Hepatocyte (in vitro differentiated cells): ENCODE measurements around the gene IGSF1. TPM values are rescaled to one million over a fixed set of nuclear protein-coding genes. Genes with fewer than 3 reads are reported as not detected.

Source experiments
- DNase-seq: peaks from one replicate; pipeline ENCODE4 v3.0.0-alpha.2; 2016; ENCODE audit warnings: low spot score
- H2AFZ ChIP-seq: fragments of 200-600 bp; sonication (generic); 2 replicates; pipeline ENCODE4 v1.6.0; 2016; ENCODE audit warnings: antibody characterized with exemption, mild to moderate bottlenecking
- H3K27ac ChIP-seq: fragments of 200-600 bp; sonication (generic); 2 replicates; pipeline ENCODE4 v1.5.1; 2016; ENCODE audit warnings: mild to moderate bottlenecking
- H3K27me3 ChIP-seq: fragments of 200-600 bp; sonication (generic); 2 replicates; pipeline ENCODE4 v1.6.1; 2016
- H3K36me3 ChIP-seq: fragments of 200-600 bp; sonication (generic); replicated peaks from 2 replicates; pipeline ENCODE4 v1.5.1; 2016; ENCODE audit warnings: low read depth; ENCODE audit not compliant: insufficient read depth
- H3K4me1 ChIP-seq: fragments of 200-600 bp; sonication (generic); 2 replicates; pipeline ENCODE4 v1.5.1; 2016; ENCODE audit warnings: mild to moderate bottlenecking, moderate library complexity; ENCODE audit not compliant: insufficient read depth
- H3K4me2 ChIP-seq: fragments of 200-600 bp; sonication (generic); 2 replicates; pipeline ENCODE4 v1.6.0; 2016
- H3K4me3 ChIP-seq: fragments of 200-600 bp; sonication (generic); 2 replicates; pipeline ENCODE4 v1.5.1; 2016; ENCODE audit warnings: mild to moderate bottlenecking
- H3K79me2 ChIP-seq: fragments of 200-600 bp; sonication (generic); 2 replicates; pipeline ENCODE4 v1.6.0; 2017; ENCODE audit warnings: mild to moderate bottlenecking
- H3K9me2 ChIP-seq: fragments of 200-600 bp; sonication (generic); replicated peaks from 2 replicates; pipeline ENCODE4 v1.6.0; 2017; ENCODE audit warnings: mild to moderate bottlenecking; ENCODE audit not compliant: insufficient read depth
- H3K9me3 ChIP-seq: fragments of 200-600 bp; sonication (generic); 2 replicates; pipeline ENCODE4 v1.5.1; 2016; ENCODE audit warnings: low read depth, mild to moderate bottlenecking
- H4K20me1 ChIP-seq: fragments of 200-600 bp; sonication (generic); 2 replicates; pipeline ENCODE4 v1.6.0; 2016; ENCODE audit warnings: mild to moderate bottlenecking; ENCODE audit not compliant: insufficient read depth, poor library complexity, severe bottlenecking
- EZH2 ChIP-seq: fragments of 200-600 bp; sonication (generic); IDR thresholded peaks from 2 replicates; pipeline ENCODE4 v1.6.1; 2016; ENCODE audit warnings: antibody characterized with exemption, mild to moderate bottlenecking, borderline replicate concordance
- EZH2phosphoT487 ChIP-seq: fragments of 200-600 bp; sonication (generic); IDR thresholded peaks from one replicate; pipeline ENCODE4 v1.6.1; 2018; ENCODE audit warnings: antibody characterized with exemption, mild to moderate bottlenecking, low read depth, moderate library complexity; ENCODE audit not compliant: unreplicated experiment, severe bottlenecking
- WGBS: methylation state at CpG from one replicate; pipeline ENCODE4 v1.1.6; 2016; ENCODE audit warnings: low lambda C conversion rate; ENCODE audit errors: missing lambda C conversion rate; 5-methylcytosine and 5-hydroxymethylcytosine counted together
- polyA plus RNA-seq: library from polyadenylated mRNA; unstranded; fragments of >200 nt; fragmentation: Nextera tagmentation; extraction: Ambion mirVana; gene quantifications from 2 replicates; pipeline ENCODE4 v1.2.1, GENCODE V29; 2016
- total RNA-seq: library from RNA; depleted of rRNA; stranded (reverse); fragments of >200 nt; gene quantifications from 2 replicates; pipeline ENCODE4 v1.2.3, GENCODE V29; 2014
- TF ChIP-seq, protein P1 (sequence below): fragments of 200-600 bp; sonication (generic); IDR thresholded peaks from 2 replicates; pipeline ENCODE4 v1.5.1; 2016; ENCODE audit warnings: antibody characterized with exemption, mild to moderate bottlenecking; ENCODE audit not compliant: poor library complexity

IGSF1 gene
- total and polyA plus RNA-seq, 2 experiments from 2014 or later: 13.1 to 16.7 TPM

GRCh38 chrX:131270080-131270479 lies 19.0 kb downstream of the IGSF1 start:
- no peak overlapping the region for H3K27ac ChIP-seq
- H3K36me3 ChIP-seq: no peaks in the 10 kb centered on the region
- no peaks in the 10 kb centered on the region for H3K4me1 ChIP-seq
- no peaks in the 10 kb centered on the region for H3K27me3 ChIP-seq
- DNase-seq: no peak
- no peak overlapping the region for H3K4me3 ChIP-seq
- no peaks in the 10 kb centered on the region for H4K20me1 ChIP-seq
- WGBS: 45% methylated on average over 1 of the region's 1 CpG
- H2AFZ ChIP-seq: no peak overlapping the region
- TF ChIP-seq EZH2phosphoT487 (no peak), EZH2 (no peak)
- TF ChIP-seq, protein P1, sequence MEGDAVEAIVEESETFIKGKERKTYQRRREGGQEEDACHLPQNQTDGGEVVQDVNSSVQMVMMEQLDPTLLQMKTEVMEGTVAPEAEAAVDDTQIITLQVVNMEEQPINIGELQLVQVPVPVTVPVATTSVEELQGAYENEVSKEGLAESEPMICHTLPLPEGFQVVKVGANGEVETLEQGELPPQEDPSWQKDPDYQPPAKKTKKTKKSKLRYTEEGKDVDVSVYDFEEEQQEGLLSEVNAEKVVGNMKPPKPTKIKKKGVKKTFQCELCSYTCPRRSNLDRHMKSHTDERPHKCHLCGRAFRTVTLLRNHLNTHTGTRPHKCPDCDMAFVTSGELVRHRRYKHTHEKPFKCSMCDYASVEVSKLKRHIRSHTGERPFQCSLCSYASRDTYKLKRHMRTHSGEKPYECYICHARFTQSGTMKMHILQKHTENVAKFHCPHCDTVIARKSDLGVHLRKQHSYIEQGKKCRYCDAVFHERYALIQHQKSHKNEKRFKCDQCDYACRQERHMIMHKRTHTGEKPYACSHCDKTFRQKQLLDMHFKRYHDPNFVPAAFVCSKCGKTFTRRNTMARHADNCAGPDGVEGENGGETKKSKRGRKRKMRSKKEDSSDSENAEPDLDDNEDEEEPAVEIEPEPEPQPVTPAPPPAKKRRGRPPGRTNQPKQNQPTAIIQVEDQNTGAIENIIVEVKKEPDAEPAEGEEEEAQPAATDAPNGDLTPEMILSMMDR: no peak
- H3K79me2 ChIP-seq: no peaks in the 10 kb centered on the region
- H3K9me3 ChIP-seq: peaks cover 4% of the 10 kb centered on the region
- H3K9me2 ChIP-seq: no peaks in the 10 kb centered on the region
- H3K4me2 ChIP-seq: no peak overlapping the region

- Histone ChIP-seq H3K79me2 (no peaks in the 10 kb centered on the region), H3K9me2 (no peaks in the 10 kb centered on the region), H2AFZ (no peak overlapping the region), H3K4me2 (no peak overlapping the region), H3K27me3 (no peaks in the 10 kb centered on the region), H3K27ac (no peak overlapping the region), H3K36me3 (no peaks in the 10 kb centered on the region), H3K9me3 (peaks cover 4% of the 10 kb centered on the region), H3K4me3 (no peak overlapping the region), H3K4me1 (no peaks in the 10 kb centered on the region), H4K20me1 (no peaks in the 10 kb centered on the region)
- WGBS: 71% methylated on average over 7 of the region's 7 CpGs
- TF ChIP-seq, protein P1: no peak
- no peak for TF ChIP-seq EZH2
- TF ChIP-seq EZH2phosphoT487: no peak
- no peak for DNase-seq
Observed at GRCh38 chrX:131264665-131265064, 24.4 kb downstream of the IGSF1 start.

DNA sequence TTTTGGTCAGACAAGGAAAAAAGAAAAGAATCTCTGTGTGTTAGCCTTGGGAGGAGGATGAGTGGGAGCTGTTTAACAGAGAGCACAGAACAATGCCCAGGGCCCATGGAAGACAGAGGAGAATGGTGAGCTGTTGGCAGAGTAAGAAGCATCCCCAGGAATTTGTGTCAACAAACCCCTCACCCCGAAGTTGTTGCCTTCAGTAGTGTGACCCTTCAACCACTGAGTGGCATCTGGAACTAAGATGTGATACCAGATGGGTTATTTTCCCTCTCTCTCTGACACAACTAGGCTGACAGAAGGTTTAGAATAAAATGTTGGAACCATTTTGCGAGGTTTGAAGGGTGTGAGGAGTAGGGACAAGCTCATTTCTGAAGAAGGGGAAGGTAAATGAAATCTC lies 25.1 kb downstream of the IGSF1 start:
- Histone ChIP-seq H3K79me2 (no peaks in the 10 kb centered on the region), H3K27me3 (no peaks in the 10 kb centered on the region), H3K9me2 (no peaks in the 10 kb centered on the region), H3K4me2 (no peak overlapping the region), H3K27ac (no peak overlapping the region), H4K20me1 (no peaks in the 10 kb centered on the region), H3K4me3 (no peak overlapping the region), H2AFZ (no peak overlapping the region), H3K36me3 (no peaks in the 10 kb centered on the region), H3K9me3 (peaks cover 4% of the 10 kb centered on the region), H3K4me1 (no peaks in the 10 kb centered on the region)
- DNase-seq: no peak
- 46% methylated on average over 2 of the region's 2 CpGs for WGBS
- TF ChIP-seq EZH2phosphoT487 (no peak), EZH2 (no peak)
- TF ChIP-seq, protein P1: no peak
